MM.1S (cell line): Measurements from ENCODE around the gene PTCD2.

Source experiments
- EZH2 ChIP-seq: fragments of 300-600 bp; sonication (generic); optimal IDR thresholded peaks from 2 replicates; pipeline ENCODE3; 2017; ENCODE audit warnings: low read depth, mild to moderate bottlenecking, antibody characterized with exemption, low read length, mixed read lengths
- EZH2phosphoT487 ChIP-seq: fragments of 300-600 bp; sonication (generic); IDR thresholded peaks from 2 replicates; pipeline ENCODE4 v1.6.1; 2018; ENCODE audit warnings: antibody characterized with exemption, low read length
- TF ChIP-seq, protein P1 (sequence below): fragments of 300-600 bp; sonication (generic); IDR thresholded peaks from 2 replicates; pipeline ENCODE4 v1.5.1; 2016; ENCODE audit warnings: antibody characterized with exemption, low read length, mixed read lengths

DNA sequence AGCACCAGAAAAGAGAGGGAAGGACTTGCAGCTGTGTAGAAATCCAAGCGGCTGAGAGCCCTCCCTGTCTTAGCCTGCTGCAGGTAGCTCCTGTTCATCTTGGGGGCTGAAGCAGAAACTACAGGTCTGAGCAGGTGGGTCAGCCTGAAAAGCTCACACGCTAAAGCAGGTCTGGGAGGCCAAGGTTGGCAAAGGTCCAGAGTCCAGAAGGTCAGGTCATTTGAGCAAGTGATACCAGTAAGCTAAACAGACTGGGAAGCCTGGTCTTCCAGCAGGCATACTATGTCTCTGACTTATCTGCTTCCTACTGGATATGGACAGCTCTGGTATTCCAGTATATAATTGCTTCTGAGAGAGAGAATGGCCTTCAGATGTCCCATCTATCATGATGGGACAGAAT is 26.2 kb downstream of the PTCD2 start:
- TF ChIP-seq, protein P1, sequence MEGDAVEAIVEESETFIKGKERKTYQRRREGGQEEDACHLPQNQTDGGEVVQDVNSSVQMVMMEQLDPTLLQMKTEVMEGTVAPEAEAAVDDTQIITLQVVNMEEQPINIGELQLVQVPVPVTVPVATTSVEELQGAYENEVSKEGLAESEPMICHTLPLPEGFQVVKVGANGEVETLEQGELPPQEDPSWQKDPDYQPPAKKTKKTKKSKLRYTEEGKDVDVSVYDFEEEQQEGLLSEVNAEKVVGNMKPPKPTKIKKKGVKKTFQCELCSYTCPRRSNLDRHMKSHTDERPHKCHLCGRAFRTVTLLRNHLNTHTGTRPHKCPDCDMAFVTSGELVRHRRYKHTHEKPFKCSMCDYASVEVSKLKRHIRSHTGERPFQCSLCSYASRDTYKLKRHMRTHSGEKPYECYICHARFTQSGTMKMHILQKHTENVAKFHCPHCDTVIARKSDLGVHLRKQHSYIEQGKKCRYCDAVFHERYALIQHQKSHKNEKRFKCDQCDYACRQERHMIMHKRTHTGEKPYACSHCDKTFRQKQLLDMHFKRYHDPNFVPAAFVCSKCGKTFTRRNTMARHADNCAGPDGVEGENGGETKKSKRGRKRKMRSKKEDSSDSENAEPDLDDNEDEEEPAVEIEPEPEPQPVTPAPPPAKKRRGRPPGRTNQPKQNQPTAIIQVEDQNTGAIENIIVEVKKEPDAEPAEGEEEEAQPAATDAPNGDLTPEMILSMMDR: no peak
- TF ChIP-seq EZH2phosphoT487 (no peak), EZH2 (no peak)
